ENCODE data around the gene PAX4.
A peak's percentile ranks its signal among the peaks of the same experiment; 100 is the strongest.

DNA sequence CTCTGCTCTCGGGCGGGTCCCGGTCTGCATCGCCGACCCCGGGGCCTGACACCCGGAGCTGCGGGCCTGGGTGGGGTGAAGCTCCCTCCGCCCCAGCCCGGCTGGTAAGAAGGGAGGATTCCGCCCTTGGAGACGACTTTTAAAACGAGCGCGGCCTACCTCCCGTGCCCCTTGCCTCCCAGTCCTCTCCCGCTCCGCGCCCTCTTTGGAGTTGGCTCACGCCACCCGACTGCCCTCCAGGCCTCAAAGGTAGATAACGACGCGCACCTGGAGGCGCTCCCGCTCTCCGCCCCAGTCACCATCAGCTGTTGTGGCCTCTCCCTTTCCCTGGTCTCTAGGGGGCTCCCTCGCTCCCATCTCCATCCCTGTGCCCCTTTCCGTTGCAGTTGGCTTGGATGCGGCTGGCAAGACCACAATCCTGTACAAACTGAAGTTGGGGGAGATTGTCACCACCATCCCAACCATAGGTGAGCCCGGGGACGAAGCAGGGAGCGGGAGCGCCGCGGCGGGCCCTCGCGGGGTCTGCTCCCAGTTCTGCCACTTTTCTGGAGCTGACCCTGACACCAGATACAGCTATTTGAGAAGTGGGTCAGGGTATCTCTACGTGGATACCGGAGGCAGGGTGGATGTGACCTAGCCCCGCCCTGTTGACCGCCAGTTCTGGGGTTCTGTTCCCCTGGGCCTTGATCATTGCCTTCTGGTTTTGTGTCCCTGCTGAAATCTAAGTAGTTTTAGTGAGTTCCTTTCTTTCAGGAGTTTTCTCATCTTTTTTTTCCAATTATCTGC, 29.1 kb downstream of the PAX4 start:
- TF ChIP-seq, protein P1, sequence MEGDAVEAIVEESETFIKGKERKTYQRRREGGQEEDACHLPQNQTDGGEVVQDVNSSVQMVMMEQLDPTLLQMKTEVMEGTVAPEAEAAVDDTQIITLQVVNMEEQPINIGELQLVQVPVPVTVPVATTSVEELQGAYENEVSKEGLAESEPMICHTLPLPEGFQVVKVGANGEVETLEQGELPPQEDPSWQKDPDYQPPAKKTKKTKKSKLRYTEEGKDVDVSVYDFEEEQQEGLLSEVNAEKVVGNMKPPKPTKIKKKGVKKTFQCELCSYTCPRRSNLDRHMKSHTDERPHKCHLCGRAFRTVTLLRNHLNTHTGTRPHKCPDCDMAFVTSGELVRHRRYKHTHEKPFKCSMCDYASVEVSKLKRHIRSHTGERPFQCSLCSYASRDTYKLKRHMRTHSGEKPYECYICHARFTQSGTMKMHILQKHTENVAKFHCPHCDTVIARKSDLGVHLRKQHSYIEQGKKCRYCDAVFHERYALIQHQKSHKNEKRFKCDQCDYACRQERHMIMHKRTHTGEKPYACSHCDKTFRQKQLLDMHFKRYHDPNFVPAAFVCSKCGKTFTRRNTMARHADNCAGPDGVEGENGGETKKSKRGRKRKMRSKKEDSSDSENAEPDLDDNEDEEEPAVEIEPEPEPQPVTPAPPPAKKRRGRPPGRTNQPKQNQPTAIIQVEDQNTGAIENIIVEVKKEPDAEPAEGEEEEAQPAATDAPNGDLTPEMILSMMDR (conservative IDR thresholded peaks at IDR 0.05 in 1 of 2, IDR thresholded peaks at IDR 0.05 in 1 of 2; ENCODE audit: extremely low read depth in 1 of 2, insufficient read depth in 1 of 2, low read depth in 1 of 2, low read length in 2 of 2), result peak; percentile 27 to 64
- no peak for TF ChIP-seq EZH2 (IDR thresholded peaks at IDR 0.05; ENCODE audit: borderline replicate concordance, low read length)
